Glomerular visceral epithelial cell (primary cell): Measurements from ENCODE around the gene SMG6.

Experiments
- DNase-seq: peaks from one replicate; pipeline ENCODE4 v3.0.0-alpha.2; 2016; ENCODE audit errors: extremely low spot score

SMG6 gene

GRCh38 chr17:2105663-2106062 is 197.9 kb downstream of the SMG6 start:
- DNase-seq: no peak

GRCh38 chr17:2102931-2103809 is 200.4 kb downstream of the SMG6 start:
- DNase-seq: peak; percentile 70

- DNase-seq: peak; percentile 96
These were observed 201.9 kb downstream of the SMG6 start for GRCh38 chr17:2101448-2102257.

GRCh38 chr17:2095536-2095910 is 208.1 kb downstream of the SMG6 start:
- no peak for DNase-seq

GRCh38 chr17:2094891-2095535 is 208.6 kb downstream of the SMG6 start:
- DNase-seq: peak; percentile 38

GRCh38 chr17:2093349-2093748 is 210.2 kb downstream of the SMG6 start:
- DNase-seq: no peak

- DNase-seq: no peak
These were observed 211.3 kb downstream of the SMG6 start for GRCh38 chr17:2092253-2092652.

GRCh38 chr17:2090804-2091534 is 212.6 kb downstream of the SMG6 start:
- peak; percentile 80 for DNase-seq

- no peak for DNase-seq
These were observed 213.4 kb downstream of the SMG6 start for GRCh38 chr17:2090210-2090641.

GRCh38 chr17:2089021-2089422 is 214.6 kb downstream of the SMG6 start:
- DNase-seq: no peak

GRCh38 chr17:2087597-2088211 is 215.9 kb downstream of the SMG6 start:
- no peak for DNase-seq

- no peak for DNase-seq
These were observed 217.3 kb downstream of the SMG6 start for GRCh38 chr17:2086306-2086705.

- no peak for DNase-seq
These were observed 218.0 kb downstream of the SMG6 start for GRCh38 chr17:2085648-2085949.

- no peak for DNase-seq
These were observed 218.6 kb downstream of the SMG6 start for GRCh38 chr17:2084766-2085647.

- DNase-seq: no peak
These were observed 219.4 kb downstream of the SMG6 start for GRCh38 chr17:2084036-2084765.

- no peak for DNase-seq
These were observed 220.0 kb downstream of the SMG6 start for GRCh38 chr17:2083613-2084035.

- DNase-seq: no peak
These were observed 221.4 kb downstream of the SMG6 start for GRCh38 chr17:2082003-2082781.

GRCh38 chr17:2081564-2081963 is 222.0 kb downstream of the SMG6 start:
- DNase-seq: peak; percentile 80

- DNase-seq: no peak
These were observed 226.5 kb downstream of the SMG6 start for GRCh38 chr17:2077040-2077439.
